ENCODE measurements around the gene NRG3. TPM values are rescaled to one million over a fixed set of nuclear protein-coding genes. Genes with fewer than 3 reads are reported as not detected.

NRG3 gene
- total and polyA plus RNA-seq, 2 of the 4 experiments (the other 2 are of a cell fraction): not detected

DNA sequence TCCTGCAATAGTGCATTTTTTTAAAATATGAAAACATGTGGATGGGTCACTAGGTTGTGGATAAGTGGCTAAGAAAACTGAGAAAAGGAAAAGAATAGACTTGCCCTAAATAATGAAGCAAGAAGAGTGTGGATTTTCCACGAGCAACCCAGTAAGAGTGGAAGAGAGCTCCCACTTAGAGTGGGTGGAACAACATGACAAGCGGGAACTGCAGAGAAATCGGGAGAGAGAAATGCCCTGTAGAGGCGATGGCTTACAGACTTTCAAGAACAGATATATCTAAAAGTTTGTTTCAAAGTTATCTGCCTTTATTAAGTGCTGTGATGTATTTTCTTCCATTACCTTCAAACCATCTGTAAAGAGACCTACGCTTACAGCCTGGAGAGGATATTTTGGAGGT is 26.1 kb upstream of the NRG3 start:
- ChIA-PET POLR2A (ENCODE audit: unreplicated experiment) (no interaction called here), CTCF (no interaction called here)
- no TSS peak for BruUV-seq (replicated peaks)
- H3K56ac ChIP-seq (ENCODE audit: extremely low read depth, insufficient read depth, low read length): no peak overlapping the region
- H3K9me1 ChIP-seq (ENCODE audit: insufficient read depth, low read length): no peaks in the 10 kb centered on the region
- no peak overlapping the region for H3K9ac ChIP-seq (ENCODE audit: low read depth, low read length)
- no peak overlapping the region for H3K23ac ChIP-seq (ENCODE audit: low read depth, low read length)
- no peak overlapping the region for H2BK15ac ChIP-seq (ENCODE audit: low read depth, low read length)
- H3K14ac ChIP-seq (replicated peaks; ENCODE audit: low read depth, low read length): no peak overlapping the region
- no peak overlapping the region for H2BK120ac ChIP-seq (ENCODE audit: low read depth, low read length)
- H3K4me1 ChIP-seq (ENCODE audit: control insufficient read depth, insufficient read depth, low read length): no peaks in the 10 kb centered on the region
- H4K5ac ChIP-seq (ENCODE audit: low read depth, low read length): no peak overlapping the region
- TF ChIP-seq RCOR1 (IDR thresholded peaks at IDR 0.05; ENCODE audit: insufficient replicate concordance, low read length): no peak
- TF ChIP-seq BHLHE40 (IDR thresholded peaks at IDR 0.05; ENCODE audit: low read depth, low read length): no peak
- TF ChIP-seq, protein P1, sequence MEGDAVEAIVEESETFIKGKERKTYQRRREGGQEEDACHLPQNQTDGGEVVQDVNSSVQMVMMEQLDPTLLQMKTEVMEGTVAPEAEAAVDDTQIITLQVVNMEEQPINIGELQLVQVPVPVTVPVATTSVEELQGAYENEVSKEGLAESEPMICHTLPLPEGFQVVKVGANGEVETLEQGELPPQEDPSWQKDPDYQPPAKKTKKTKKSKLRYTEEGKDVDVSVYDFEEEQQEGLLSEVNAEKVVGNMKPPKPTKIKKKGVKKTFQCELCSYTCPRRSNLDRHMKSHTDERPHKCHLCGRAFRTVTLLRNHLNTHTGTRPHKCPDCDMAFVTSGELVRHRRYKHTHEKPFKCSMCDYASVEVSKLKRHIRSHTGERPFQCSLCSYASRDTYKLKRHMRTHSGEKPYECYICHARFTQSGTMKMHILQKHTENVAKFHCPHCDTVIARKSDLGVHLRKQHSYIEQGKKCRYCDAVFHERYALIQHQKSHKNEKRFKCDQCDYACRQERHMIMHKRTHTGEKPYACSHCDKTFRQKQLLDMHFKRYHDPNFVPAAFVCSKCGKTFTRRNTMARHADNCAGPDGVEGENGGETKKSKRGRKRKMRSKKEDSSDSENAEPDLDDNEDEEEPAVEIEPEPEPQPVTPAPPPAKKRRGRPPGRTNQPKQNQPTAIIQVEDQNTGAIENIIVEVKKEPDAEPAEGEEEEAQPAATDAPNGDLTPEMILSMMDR (conservative IDR thresholded peaks at IDR 0.05; ENCODE audit: low read depth, low read length): no peak
- no peak for TF ChIP-seq POLR2A (IDR thresholded peaks at IDR 0.05; ENCODE audit: low read depth, low read length)
- TF ChIP-seq RFX5 (IDR thresholded peaks at IDR 0.05; ENCODE audit: low read depth, low read length): no peak
- no peak for TF ChIP-seq MAFK (IDR thresholded peaks at IDR 0.05; ENCODE audit: low read depth, low read length)
- no peak for TF ChIP-seq CHD1 (IDR thresholded peaks at IDR 0.05; ENCODE audit: low read depth, low read length)
- TF ChIP-seq MAZ (IDR thresholded peaks at IDR 0.05; ENCODE audit: borderline replicate concordance, low read depth, low read length): no peak
- TF ChIP-seq, protein P2, sequence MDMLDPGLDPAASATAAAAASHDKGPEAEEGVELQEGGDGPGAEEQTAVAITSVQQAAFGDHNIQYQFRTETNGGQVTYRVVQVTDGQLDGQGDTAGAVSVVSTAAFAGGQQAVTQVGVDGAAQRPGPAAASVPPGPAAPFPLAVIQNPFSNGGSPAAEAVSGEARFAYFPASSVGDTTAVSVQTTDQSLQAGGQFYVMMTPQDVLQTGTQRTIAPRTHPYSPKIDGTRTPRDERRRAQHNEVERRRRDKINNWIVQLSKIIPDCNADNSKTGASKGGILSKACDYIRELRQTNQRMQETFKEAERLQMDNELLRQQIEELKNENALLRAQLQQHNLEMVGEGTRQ (IDR thresholded peaks at IDR 0.05; ENCODE audit: low read depth, low read length): no peak
- TF ChIP-seq MXI1 (IDR thresholded peaks at IDR 0.05; ENCODE audit: borderline replicate concordance, low read depth, low read length): no peak
- no peak for TF ChIP-seq FOS (IDR thresholded peaks at IDR 0.05; ENCODE audit: low read depth, low read length)
- TF ChIP-seq, protein P3, sequence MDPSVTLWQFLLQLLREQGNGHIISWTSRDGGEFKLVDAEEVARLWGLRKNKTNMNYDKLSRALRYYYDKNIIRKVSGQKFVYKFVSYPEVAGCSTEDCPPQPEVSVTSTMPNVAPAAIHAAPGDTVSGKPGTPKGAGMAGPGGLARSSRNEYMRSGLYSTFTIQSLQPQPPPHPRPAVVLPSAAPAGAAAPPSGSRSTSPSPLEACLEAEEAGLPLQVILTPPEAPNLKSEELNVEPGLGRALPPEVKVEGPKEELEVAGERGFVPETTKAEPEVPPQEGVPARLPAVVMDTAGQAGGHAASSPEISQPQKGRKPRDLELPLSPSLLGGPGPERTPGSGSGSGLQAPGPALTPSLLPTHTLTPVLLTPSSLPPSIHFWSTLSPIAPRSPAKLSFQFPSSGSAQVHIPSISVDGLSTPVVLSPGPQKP (IDR thresholded peaks at IDR 0.05; ENCODE audit: borderline replicate concordance, low read depth, low read length): no peak
- TF ChIP-seq CEBPB (IDR thresholded peaks at IDR 0.05; ENCODE audit: low read depth, low read length): no peak
- TF ChIP-seq NFE2L2 (IDR thresholded peaks at IDR 0.05; ENCODE audit: low read depth, low read length): no peak
- TF ChIP-seq SMC3 (IDR thresholded peaks at IDR 0.05; ENCODE audit: low read depth, low read length): no peak
- TF ChIP-seq RAD21 (IDR thresholded peaks at IDR 0.05; ENCODE audit: low read length): no peak
- no peak overlapping the region for H3K18ac ChIP-seq (ENCODE audit: low read depth, low read length)
- H2BK5ac ChIP-seq (ENCODE audit: low read depth, low read length, poor library complexity, severe bottlenecking): no peak overlapping the region
- no peak overlapping the region for H4K8ac ChIP-seq (ENCODE audit: low read depth in 2 of 2, low read length in 2 of 2)
- DNase-seq (no peak), ATAC-seq (ENCODE audit: low read depth) (no peak)
- H2AK9ac ChIP-seq (replicated peaks; ENCODE audit: low read depth, low read length, poor library complexity): no peak overlapping the region
- no peak overlapping the region for H3K4me2 ChIP-seq (ENCODE audit: low read depth, low read length)
- in situ Hi-C loops (cut with MboI; ENCODE audit: low sequenced_read_pairs): no loop called here
- dilution Hi-C loops (cut with HindIII; ENCODE audit: low sequenced_read_pairs, unreplicated experiment): no loop called here
- H3K36me3 ChIP-seq (ENCODE audit: control insufficient read depth, insufficient read depth, low read length): no peaks in the 10 kb centered on the region
- no peaks in the 10 kb centered on the region for H3K27me3 ChIP-seq (ENCODE audit: control insufficient read depth, insufficient read depth, low read length)
- no peak overlapping the region for H2AK5ac ChIP-seq (ENCODE audit: low read depth, low read length)
- no peak overlapping the region for H3K27ac ChIP-seq (ENCODE audit: insufficient read depth, low read length)
- no peak overlapping the region for H2AFZ ChIP-seq (replicated peaks; ENCODE audit: low read length, poor library complexity)
- intact Hi-C loops (cut with micrococcal nuclease): no loop called here
- no peak overlapping the region for H3K4ac ChIP-seq (ENCODE audit: low read depth, low read length)
- no CpG with 5 or more reads among the region's 5 CpGs for WGBS, 2 experiments (ENCODE audit: extremely low coverage in 2 of 2, insufficient read length in 1 of 2)
- H4K20me1 ChIP-seq (ENCODE audit: insufficient read depth, low read length): no peaks in the 10 kb centered on the region
- no peak overlapping the region for H3K4me3 ChIP-seq (ENCODE audit: insufficient read depth, low read depth, low read length)
- H2BK20ac ChIP-seq (ENCODE audit: low read depth, low read length): no peak overlapping the region
- H4K91ac ChIP-seq (ENCODE audit: insufficient read depth, low read depth, low read length): no peak overlapping the region
- peaks cover 2% of the 10 kb centered on the region; the same call in 1 of the 2 replicates for H3K9me3 ChIP-seq (ENCODE audit: control insufficient read depth, insufficient read depth, low read length)
- no peaks in the 10 kb centered on the region for H3K79me1 ChIP-seq (ENCODE audit: low read depth in 1 of 2, low read length in 2 of 2)

Data from IMR-90 (cell line).